ENCODE results near the gene GOLGA8K.
"Not testable (repeated sequence)": the region's sequence is repeated elsewhere in the genome, so short reads cannot be mapped to it uniquely, and the experiment has no call there.

GOLGA8K gene

DNA sequence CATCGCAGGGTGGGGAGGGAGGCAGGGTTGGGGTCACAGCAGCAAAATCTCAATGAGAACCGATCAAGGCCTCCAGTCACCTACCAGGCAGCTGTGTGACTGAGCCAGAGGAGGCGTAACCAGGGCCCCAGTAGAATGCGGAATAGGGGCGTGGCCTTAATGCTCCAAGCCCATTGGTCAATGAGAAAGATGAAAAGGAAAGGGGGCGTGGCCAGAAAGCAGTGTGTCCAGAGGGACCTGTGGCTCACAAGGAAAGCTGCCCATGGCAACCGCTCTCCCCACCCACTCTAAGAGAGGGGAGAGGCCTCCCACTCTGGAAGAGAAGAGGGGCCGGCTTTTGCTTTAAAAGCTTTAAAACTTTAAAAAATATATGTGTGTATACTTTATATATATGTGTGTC lies at the start of gene GOLGA8K:
Gene GOLGA8K (minus strand): TSS at position 101 of the 400 bp plus-strand sequence. CDS start 98 bp downstream, at position 3.
- H3K36me3 ChIP-seq; H3K4me3 ChIP-seq (ENCODE audit: low read depth, low read length); DNase-seq; H3K27ac ChIP-seq; H3K27me3 ChIP-seq (ENCODE audit: insufficient read depth, low read depth, severe bottlenecking); H3K9me3 ChIP-seq (ENCODE audit: severe bottlenecking): not testable (repeated sequence)

- H3K27ac ChIP-seq; H3K36me3 ChIP-seq; DNase-seq; H3K27me3 ChIP-seq (ENCODE audit: insufficient read depth, low read depth, severe bottlenecking); H3K9me3 ChIP-seq (ENCODE audit: severe bottlenecking); H3K4me3 ChIP-seq (ENCODE audit: low read depth, low read length): not testable (repeated sequence)
Observed at GRCh38 chr15:32440445-32440977, 37.4 kb upstream of the GOLGA8K start.

- DNase-seq; H3K36me3 ChIP-seq; H3K4me3 ChIP-seq (ENCODE audit: low read depth, low read length); H3K9me3 ChIP-seq (ENCODE audit: severe bottlenecking); H3K27ac ChIP-seq; H3K27me3 ChIP-seq (ENCODE audit: insufficient read depth, low read depth, severe bottlenecking): not testable (repeated sequence)
Observed at GRCh38 chr15:32434102-32434963, 31.2 kb upstream of the GOLGA8K start.

GRCh38 chr15:32427635-32428034 lies 24.5 kb upstream of the GOLGA8K start:
- H3K4me3 ChIP-seq (ENCODE audit: low read depth, low read length); H3K9me3 ChIP-seq (ENCODE audit: severe bottlenecking); H3K27me3 ChIP-seq (ENCODE audit: insufficient read depth, low read depth, severe bottlenecking); H3K27ac ChIP-seq; DNase-seq; H3K36me3 ChIP-seq: not testable (repeated sequence)

DNA sequence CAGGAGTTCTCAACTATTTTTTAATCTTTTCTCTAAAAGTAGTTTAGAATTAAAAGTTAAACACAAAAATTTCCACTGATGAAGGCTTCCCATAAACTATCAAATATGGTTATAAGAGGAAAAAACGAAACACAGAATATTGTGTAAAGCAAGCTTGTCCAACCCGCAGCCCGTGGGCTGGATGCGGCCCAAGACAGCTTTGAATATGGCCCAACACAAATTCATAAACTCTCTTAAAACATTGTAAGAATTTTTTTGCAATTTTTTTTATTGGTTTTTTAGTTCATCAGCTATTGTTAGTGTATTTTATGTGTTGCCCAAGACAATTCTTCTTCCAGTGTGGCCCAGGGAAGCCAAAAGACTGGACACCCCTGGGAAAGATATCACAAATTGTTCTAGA lies 23.4 kb upstream of the GOLGA8K start:
- H3K27me3 ChIP-seq (ENCODE audit: insufficient read depth, low read depth, severe bottlenecking); H3K9me3 ChIP-seq (ENCODE audit: severe bottlenecking); H3K4me3 ChIP-seq (ENCODE audit: low read depth, low read length); DNase-seq; H3K36me3 ChIP-seq; H3K27ac ChIP-seq: not testable (repeated sequence)

DNA sequence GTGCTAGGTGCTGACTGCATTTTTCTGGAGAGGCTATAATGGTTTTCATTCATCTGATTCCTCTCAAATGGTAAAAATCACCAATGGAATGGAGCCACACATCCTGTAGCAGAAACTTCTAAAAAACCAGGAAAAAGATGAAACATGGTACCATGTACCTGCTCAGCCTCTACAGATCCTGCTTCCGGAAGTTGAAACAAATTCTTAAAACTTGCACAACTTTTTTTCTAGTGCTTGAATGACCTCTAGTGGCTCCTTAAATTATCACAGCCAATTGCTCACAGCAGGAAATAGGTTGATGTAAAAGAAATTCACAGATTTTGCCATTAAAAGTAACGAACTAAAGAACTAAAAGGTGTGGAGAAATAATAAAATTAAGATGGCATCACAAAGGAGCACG lies 4.8 kb upstream of the GOLGA8K start:
- H3K27ac ChIP-seq; H3K9me3 ChIP-seq (ENCODE audit: severe bottlenecking); H3K36me3 ChIP-seq; DNase-seq; H3K4me3 ChIP-seq (ENCODE audit: low read depth, low read length); H3K27me3 ChIP-seq (ENCODE audit: insufficient read depth, low read depth, severe bottlenecking): not testable (repeated sequence)

- not testable (repeated sequence) for H3K9me3 ChIP-seq (ENCODE audit: severe bottlenecking); H3K4me3 ChIP-seq (ENCODE audit: low read depth, low read length); H3K27me3 ChIP-seq (ENCODE audit: insufficient read depth, low read depth, severe bottlenecking); H3K36me3 ChIP-seq; H3K27ac ChIP-seq; DNase-seq
Observed at GRCh38 chr15:32396522-32396921, 6.6 kb downstream of the GOLGA8K start.

GRCh38 chr15:32394745-32395144 lies 8.3 kb downstream of the GOLGA8K start:
- not testable (repeated sequence) for H3K27ac ChIP-seq; H3K9me3 ChIP-seq (ENCODE audit: severe bottlenecking); H3K4me3 ChIP-seq (ENCODE audit: low read depth, low read length); H3K36me3 ChIP-seq; H3K27me3 ChIP-seq (ENCODE audit: insufficient read depth, low read depth, severe bottlenecking); DNase-seq

DNA sequence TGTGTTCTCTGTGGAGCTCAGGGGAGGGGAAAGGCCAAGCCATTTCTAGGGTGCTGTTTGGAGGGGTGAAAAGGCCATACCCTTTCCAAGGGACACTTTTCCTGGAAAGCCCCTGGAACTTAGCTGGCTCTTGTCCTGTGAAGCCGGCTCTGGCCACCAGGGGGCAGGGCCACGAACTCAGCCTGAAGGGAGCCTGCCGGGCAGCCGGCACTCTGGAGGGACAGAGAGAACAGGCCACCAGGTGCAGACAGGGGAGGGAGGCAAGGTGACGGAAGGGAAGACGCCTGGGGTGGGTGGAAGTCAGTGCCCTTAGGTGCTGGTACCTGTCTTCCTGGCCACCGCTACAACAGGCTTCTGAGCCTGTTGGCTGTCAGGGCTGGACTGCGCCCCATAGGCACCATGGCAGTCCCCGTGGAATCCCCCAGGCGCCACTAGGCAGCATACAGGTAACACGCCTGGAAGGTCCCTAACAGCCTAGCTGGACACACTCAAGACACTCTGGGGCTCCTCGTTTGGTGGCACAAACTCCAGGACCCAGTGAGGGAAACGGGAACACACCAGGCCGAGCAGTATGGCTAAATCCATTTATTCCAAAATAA lies 14.9 kb downstream of the GOLGA8K start:
- H3K4me3 ChIP-seq (ENCODE audit: low read depth, low read length): not testable (repeated sequence)

DNA sequence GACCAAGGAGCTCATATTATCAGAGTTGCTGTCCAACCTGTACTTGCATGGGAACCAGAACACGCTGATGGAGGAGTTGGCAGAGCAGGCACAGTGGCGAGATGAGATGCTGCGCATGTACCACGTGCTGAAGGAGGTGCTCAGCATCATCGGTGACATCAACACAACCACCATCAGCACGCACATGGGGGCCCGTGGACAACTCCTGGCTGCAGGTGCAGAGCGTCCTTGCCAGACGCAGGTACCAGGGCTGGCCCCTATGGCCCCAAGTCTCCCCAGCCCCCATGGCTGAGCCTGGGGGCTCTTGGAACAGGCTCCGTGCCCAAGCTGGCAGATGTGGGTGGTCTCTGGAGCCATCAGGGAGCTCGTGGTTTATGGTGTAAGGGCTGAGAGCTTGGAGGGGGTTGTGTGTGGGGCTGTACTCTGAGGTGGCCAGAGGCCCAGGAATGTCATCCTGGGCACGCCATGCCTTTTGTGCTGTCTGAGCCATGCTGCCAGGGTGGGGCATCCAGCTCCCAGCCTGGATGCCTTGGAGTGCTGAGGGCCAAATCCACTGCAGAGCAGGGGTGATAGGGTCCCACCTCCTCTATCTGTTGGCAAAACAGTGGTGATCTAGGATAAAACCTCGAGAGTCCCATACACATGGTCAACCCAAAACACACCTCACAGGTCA lies 17.1 kb downstream of the GOLGA8K start:
- not testable (repeated sequence) for H3K36me3 ChIP-seq; DNase-seq; H3K9me3 ChIP-seq (ENCODE audit: severe bottlenecking); H3K27ac ChIP-seq; H3K27me3 ChIP-seq (ENCODE audit: insufficient read depth, low read depth, severe bottlenecking); H3K4me3 ChIP-seq (ENCODE audit: low read depth, low read length)

More for the DNA sequence above, 14.9 kb downstream of the GOLGA8K start:
- DNase-seq; H3K9me3 ChIP-seq (ENCODE audit: severe bottlenecking); H3K27me3 ChIP-seq (ENCODE audit: insufficient read depth, low read depth, severe bottlenecking); H3K27ac ChIP-seq; H3K36me3 ChIP-seq: not testable (repeated sequence)

DNA sequence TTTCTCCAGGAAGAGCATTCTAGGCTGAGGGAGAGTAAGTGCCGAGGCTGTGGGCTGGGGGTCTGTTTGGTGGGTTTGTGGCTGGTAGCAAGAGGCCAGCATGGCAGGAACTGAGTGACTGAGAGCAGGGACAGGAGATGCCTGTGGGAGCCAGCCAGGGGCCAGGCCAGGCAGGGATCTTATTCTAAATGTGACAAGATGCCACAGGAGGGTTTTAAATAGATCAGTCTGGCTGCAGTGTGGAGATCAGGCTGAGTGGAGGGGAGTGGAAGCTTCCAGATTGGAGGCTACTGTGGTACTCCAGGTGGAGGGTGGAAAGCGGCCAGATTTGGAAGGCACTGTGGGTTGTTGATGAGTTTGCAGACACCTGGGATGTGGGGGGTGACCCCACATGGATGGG lies 28.9 kb downstream of the GOLGA8K start:
- DNase-seq; H3K27ac ChIP-seq; H3K4me3 ChIP-seq (ENCODE audit: low read depth, low read length); H3K9me3 ChIP-seq (ENCODE audit: severe bottlenecking); H3K36me3 ChIP-seq; H3K27me3 ChIP-seq (ENCODE audit: insufficient read depth, low read depth, severe bottlenecking): not testable (repeated sequence)

DNA sequence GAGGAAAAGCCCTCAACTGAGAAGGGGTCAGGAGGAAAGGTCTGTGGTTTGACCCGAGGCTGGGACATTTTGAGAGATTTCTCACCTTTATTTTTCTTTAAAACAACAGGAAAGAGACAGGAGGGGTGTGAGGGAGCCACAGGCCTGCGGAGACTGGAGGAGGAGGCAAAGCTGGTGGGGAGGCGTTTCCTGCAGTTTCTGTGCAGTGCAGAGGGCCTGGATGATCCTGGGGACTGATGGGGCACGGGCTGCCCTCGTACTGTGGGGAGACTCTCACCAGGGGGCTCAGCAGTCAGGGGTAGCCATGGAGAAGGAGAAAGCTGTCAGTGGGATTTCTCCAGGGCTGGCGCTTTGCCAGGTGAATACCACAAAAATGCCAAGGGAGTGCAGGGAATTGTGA lies 29.4 kb downstream of the GOLGA8K start:
- DNase-seq; H3K36me3 ChIP-seq; H3K4me3 ChIP-seq (ENCODE audit: low read depth, low read length); H3K27ac ChIP-seq; H3K27me3 ChIP-seq (ENCODE audit: insufficient read depth, low read depth, severe bottlenecking); H3K9me3 ChIP-seq (ENCODE audit: severe bottlenecking): not testable (repeated sequence)

DNA sequence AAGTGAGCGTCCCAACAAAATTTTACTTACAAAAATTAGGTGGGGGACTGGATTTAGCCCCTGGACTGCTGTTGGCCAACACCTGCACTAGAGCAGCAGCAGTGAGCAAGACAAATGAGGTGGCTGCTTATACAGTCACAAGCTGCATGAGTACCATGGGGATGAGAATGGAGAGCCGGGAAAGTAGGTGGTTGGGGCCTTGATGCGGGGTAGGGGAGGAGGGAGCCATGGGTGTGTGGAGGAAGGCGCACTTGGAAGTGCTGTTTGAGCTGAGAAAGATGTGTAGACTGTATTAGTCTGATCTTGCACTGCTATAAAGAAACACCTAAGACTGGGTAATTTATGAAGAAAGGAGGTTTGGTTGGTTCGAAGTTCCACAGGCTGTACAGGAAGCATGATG lies 31.0 kb downstream of the GOLGA8K start:
- H3K27me3 ChIP-seq (ENCODE audit: insufficient read depth, low read depth, severe bottlenecking); H3K27ac ChIP-seq; H3K4me3 ChIP-seq (ENCODE audit: low read depth, low read length); DNase-seq; H3K36me3 ChIP-seq; H3K9me3 ChIP-seq (ENCODE audit: severe bottlenecking): not testable (repeated sequence)

- H3K4me3 ChIP-seq (ENCODE audit: low read depth, low read length); H3K36me3 ChIP-seq; H3K27me3 ChIP-seq (ENCODE audit: insufficient read depth, low read depth, severe bottlenecking); H3K9me3 ChIP-seq (ENCODE audit: severe bottlenecking); H3K27ac ChIP-seq; DNase-seq: not testable (repeated sequence)
Observed at GRCh38 chr15:32370526-32370925, 32.6 kb downstream of the GOLGA8K start.

Measured in WERI-Rb-1 (cell line).